Activated T-cell treated with anti-CD3 and anti-CD28 coated beads, Interleukin-2, amount 50 U/mL, for 48 hours (primary cell): ENCODE data around the gene ERVH48-1.
"Not testable (repeated sequence)": the region's sequence is repeated elsewhere in the genome, so short reads cannot be mapped to it uniquely, and the experiment has no call there.

Source experiments
- DNase-seq, 2 experiments: peaks; one replicate each; pipeline ENCODE4 v3.0.0-alpha.2; 2020

Gene ERVH48-1

DNA sequence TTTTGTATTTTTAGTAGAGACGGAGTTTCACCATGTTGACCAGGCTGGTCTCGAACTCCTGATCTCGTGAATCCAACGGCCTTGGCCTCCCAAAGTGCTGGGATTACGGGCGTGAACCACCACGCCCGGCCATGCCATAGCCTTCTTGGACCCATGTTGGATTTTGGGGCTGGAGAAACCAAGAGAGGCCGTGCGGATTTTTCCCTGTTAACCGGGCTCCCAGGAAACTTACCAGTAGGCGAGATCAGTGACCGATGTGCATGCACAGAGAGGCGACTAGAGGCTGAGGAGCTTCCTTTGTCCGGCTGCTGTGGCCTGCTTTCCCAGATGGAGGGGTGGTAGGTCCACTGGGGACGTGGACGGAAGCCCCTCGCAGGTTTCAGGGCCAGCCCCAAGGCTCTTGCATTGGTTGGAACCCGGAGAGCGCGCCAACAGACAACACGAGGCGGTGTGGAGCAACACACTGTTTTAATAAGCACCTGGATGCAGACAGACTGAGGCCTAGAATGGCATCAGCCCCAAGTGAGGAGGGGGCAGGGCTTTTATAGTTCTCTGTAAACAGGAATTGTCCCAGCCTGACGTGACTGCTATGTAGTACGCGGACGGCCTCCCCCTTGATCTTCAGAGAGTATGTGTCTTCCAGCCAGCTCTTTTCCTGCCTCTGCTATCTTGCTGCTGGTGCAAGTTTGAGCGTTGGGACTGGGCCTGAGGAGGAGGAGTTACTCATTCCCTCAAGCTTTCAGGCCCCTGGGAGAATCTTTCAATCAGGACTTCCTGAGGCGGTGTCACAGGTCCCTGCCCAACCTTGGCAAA, at the start of gene ERVH48-1:
Gene ERVH48-1, minus strand, starts transcription at position 517 of the 813 bp plus-strand sequence. CDS start 6,624 bp downstream, outside the sequence.
- no peak for DNase-seq

DNA sequence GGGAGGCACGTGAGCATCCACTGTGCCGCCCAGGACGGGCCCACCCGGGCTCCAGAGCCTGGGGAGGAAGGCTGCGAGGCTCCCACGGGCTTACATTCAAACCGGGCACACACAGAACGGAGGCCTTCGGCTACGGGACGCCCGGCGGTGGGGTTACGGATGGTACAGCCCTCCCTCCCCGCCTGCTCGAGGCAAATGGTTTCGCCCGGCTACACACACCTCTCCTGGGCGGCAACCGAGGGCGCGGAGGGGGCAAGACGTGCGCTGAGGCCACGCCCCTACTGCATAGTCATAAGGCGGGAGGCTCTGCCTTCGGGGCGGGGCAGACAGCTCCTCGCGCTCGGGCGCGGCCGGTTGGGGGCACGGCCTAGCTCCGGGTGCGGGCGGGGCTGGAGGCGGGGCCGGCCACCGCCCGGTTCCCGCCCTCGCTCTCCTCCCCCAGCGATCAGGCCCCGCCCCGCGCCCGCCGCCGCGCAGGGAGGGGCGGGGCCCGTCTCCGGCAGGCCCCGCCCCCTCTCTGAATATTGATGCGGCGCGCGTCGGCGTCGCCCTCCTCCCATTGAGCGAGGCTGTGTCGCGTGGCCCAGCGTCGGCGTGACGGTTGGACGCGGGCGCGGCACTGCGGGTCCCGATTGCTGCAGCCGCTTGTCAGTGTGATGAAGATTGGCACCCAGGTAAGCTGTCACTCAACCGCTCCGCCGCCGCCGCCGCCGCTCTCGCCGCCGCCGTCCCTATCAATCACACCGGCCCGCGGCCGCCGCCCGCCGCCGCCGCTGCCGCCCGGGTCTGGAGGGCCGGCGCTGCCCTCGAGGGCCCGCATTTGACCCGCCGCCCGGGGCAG, 48.8 kb upstream of the ERVH48-1 start, which contains the start of gene PKNOX1:
Gene PKNOX1, plus strand, starts transcription at position 572 of the 841 bp plus-strand sequence. CDS start 29,820 bp downstream, outside the sequence.
- peak; percentile 99 for DNase-seq

DNA sequence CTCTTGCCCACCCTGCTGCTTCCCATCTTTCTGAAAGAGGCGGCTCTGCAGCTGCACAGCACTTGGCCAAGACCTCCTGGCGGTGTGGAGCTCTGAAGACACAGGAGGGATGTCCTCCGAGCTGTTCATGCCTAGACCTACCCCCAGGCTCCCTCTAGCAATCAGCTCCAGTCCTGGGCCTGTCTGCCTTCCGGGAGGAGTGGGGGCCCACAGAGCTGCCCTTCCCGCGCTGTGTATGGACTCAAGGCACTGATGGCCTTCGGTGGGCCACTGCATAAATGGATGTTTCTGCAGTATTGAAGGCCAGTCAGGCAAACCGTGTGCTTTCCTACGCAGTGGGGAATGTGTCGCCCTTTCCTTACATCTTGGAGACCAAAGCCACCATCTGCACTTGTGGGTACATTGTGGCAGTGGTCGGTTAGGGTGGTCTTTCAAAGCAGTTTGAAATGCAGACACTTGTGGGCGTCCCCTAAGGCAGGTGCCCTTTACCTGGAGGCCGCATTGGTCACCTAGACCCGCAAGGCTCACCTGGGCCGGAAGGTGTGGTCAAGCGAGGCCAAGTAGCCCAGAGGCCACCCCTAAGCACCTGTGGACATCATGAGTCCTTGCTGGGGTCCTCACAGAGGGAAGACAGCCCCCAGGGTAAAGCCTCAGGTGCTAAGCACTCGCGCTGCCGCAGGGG, 48.0 kb upstream of the ERVH48-1 start:
- DNase-seq, result no peak

DNA sequence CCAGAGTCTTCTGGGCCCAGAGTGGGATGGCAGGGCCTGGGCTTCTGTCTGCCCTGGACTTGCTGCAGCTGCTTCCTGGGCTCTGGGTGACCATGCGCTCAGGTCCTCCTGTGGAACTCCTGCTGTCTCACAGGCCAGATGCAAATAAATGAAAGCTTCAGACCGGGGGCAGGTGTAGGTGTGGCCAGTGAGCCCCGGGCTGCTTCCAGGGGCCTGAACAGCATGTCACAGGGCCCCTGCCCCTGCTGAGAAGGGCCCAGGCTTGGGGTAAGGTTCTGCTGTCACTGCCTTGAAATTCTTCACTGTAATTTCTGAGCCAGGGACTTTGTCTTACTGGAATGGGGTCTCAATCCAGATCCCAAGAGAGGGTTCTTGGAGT, 46.5 kb upstream of the ERVH48-1 start:
- DNase-seq, result no peak

DNA sequence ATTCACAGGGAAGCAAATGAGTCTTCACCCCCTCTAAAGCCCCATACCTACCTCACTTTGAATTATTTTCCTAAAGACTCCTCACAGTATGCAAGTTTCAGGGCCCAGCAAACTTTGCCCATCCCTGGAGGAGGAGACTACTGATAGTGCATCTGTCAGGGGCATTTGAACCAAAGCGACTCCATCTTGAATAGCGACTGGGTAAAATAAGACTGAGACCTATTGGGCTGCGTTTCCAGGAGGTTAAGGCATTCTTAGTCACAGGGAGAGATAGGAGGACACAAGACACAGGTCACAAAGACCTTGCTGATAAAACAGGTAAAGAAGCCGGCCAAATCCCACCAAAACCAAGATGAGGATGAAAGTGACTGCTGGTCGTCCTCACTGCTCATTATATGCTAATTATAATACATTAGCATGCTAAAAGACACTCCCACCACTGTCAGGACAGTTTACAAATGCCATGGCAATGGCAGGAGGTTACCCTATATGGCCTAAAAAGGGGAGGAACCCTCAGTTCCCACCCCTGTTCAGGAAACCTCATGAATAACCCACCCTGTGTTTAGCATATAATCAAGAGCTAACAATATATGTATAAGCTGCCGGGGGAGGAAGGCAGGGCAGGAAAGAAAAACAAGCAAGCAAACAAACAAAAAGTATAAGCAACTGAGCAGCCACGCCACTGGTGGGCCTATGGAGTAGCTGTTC, 45.7 kb upstream of the ERVH48-1 start:
- no peak for DNase-seq

DNA sequence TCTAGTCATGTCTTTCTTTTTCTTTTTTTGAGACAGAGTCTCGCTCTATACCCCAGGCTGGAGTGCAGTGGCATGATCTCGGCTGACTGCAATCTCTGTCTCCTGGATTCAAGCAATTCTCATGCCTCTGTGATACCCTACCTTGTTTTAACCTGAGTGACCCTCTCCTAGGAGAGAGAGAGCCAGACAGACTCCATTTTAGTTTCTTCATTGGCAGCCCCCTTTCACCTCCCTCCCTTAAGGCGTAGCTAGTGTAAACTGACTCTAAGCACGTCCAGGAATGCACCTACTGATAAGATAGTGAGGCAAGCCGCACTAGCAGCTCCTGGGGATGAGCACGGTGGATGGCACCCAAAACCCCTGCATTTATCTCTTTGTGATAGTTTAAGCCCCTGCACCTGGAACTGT, 43.8 kb upstream of the ERVH48-1 start:
- no peak for DNase-seq

DNA sequence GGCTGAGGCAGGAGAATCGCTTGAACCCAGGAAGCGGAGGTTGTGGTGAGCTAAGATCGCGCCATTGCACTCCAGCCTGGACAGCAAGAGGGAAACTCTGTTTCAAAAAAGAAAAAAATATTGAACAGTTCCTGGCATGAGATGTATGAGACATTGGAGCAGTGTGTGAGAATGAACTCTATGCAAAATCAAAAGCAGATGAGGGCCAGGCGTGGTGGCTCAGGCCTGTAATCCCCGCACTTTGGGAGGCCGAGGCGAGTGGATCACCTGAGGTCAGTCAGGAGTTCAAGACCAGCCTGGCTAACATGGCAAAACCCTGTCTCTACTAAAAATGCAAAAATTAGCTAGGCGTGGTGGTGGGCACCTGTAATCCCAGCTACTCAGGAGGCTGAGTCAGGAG, 42.2 kb upstream of the ERVH48-1 start:
- not testable (repeated sequence) for DNase-seq

DNA sequence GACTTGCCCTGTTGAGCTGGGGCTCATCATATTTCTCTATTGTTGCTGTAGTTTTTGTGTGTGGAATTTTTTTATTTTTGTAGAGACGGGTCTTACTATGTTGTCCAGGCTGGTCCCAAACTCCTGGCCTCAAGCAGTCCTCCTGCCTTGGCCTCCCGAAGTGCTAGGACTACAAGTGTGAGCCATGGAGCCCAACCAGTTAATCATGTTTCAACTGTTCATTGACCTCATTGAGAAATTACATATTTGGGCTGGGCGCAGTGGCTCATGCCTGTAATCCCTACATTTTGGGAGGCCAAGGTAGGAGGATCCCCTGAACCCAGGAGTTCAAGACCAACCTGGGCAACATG, 39.8 kb upstream of the ERVH48-1 start:
- no peak for DNase-seq

DNA sequence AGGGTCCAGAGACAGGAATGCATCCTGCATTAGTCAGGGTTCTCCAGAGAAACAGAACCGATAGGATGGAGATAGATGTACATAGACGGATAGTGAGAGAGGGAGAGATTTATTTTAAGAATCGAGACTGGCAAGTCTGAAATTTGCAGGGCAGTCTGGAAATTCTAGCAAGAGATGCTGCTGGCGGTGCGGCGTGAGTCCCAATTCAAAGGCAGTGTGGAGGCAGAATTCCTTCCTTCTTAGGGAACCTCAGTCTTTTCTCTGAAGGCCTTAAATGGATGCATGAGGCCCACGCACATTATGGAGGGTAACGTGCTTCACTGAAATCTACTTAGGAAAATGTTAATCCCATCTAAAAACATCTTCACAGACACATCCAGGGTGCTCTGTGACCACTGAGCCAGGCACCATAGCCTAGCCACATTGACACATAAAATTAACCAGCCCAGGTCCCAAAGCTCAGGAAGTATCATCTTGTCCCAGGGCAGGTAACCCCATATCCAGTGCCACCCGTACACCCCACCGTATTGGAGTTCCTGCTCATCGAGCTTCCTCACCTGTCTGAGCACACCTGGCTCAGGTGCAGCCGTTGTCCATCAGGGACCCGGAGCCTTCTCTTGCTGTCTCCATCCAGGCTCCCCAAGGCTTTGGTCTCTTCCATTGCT, 39.2 kb upstream of the ERVH48-1 start:
- DNase-seq, result no peak

DNA sequence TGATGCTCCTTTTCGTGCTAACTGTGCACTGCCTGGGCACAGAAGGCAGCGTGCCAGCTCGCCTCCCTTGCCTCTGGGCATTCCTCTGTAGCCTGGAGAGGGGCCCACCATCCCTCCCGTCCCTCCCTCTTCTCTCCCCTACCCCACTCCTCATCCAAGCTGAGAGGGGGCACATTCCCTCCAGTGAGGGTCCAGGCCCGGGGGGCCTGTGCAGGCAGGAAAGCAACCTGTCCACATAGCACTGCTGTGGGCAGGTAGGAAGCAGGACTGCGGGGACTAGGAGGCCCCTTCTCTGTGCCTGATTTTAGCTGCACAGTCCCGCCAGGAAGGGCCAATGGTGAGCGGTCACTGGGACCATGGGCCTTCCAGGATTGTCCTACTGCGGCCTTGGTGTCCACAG, 38.7 kb upstream of the ERVH48-1 start:
- no peak for DNase-seq

DNA sequence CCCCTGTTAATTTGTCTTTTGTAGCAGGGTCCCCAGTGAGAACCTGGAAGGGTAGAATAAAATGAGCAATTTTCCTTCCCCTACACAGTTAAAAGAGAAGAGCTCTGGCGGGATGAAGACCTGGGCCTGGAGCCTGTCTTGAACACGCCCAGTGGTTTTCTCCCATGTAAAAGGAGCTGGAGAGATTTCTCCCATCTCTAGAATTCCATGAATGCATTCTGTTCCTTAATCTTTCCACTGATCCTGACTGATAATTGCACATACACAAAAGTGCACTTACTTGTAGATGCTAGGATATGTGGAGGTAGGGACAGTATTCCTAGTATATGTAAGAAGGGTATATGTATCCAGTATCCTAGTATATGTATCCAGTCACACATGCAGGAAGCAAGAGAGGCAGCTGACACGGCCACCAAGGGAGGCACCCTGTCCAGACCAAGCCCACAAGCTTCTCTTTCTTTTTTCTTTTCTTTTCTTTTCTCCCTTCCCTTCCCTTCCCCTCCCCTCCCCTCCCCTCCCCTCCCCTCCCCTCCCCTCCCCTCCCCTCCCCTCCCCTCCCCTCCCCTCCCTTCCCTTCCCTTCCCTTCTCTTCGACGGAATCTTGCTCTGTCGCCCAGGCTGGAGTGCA, 37.1 kb upstream of the ERVH48-1 start:
- DNase-seq, result no peak

DNA sequence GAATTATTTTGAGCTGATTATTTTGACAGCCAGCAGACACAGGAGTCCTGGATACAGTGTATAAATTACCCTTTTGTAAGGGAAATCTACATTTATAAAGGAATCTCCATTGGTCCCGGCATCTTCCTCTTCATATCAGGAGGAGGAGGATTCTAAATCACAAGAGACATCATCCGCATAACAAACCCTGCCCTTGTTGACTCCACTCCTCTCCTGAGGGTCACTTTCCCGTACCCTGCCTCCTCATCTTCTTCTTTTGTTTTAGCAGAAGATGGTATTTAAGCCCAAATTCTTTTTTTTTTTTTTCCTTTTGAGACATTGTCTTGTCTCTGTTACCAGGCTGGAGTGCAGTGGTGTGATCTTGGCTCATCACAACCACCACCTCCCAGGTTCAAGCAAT, 34.3 kb upstream of the ERVH48-1 start:
- DNase-seq, result no peak

DNA sequence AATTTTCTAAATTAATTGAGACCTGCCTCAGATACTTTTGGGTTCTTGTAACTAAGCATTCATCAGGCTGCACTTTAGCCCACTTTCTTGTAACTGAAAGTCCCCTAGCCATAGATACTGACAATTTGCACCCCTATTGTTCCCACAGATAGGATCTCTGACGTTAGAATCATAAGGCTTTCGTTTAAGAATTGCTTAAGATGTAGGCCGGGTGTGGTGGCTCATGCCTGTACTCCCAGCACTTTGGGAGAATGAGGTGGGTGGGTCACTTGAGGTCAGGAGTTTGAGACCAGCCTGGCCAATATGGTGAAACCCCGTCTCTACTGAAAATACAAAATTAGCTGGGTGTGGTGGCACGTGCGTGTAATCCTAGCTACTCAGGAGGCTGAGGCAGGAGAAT, 32.7 kb upstream of the ERVH48-1 start:
- DNase-seq, result not testable (repeated sequence)

DNA sequence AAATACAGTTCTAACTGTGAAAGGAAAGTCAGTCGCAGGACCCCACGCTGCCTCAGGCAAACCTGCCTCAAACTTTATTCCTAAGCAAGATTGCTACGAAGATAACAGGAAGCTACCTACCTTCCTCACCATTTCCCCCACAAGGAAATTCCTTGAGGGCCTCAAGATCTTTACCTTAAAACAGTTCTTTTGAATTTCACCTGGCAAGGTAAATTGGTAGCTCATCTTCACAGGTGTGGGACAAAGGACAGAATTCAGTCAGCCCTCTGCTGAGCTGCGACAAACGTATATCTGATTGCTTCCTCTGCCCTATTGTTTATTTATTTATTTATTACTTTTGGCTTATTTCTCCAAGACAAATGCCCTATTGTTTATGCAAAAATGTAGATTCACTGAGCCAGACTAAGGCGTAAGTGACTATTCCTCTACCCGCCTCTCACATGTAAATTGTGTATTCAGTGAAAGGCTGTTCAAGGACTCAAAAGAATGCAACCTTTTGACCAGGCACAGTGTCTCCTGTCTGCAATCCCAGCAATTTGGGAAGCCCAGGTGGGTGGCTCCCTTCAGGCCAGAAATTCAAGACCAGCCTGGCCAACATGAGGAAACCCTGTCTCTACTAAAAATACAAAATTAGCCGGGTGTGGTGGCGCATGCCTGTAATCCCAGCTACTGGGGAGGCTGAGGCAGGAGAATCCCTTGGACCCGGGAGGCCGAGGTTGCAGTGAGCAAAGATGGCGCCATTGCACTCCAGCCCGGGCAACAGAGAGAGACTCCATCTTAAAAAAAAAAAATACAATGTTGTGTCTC, 31.6 kb upstream of the ERVH48-1 start:
- DNase-seq, result no peak

DNA sequence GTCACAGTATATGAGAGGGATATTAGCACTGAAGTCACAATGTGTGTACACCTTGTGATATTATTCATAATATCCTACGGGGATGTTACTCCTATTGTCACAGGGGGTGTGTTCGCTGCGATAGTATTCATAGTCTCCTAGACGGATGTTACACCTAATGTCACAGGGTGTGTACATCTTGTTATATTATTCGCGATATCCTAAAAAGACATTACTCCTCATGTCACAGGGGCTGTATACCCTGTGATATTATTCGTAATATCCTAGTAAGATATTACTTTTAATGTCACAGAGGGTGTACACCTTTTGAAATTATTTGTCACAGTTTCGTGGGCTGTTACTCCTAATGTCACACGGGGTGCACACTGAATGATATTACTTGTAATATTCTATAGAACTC, 25.8 kb upstream of the ERVH48-1 start:
- DNase-seq, result not testable (repeated sequence)

DNA sequence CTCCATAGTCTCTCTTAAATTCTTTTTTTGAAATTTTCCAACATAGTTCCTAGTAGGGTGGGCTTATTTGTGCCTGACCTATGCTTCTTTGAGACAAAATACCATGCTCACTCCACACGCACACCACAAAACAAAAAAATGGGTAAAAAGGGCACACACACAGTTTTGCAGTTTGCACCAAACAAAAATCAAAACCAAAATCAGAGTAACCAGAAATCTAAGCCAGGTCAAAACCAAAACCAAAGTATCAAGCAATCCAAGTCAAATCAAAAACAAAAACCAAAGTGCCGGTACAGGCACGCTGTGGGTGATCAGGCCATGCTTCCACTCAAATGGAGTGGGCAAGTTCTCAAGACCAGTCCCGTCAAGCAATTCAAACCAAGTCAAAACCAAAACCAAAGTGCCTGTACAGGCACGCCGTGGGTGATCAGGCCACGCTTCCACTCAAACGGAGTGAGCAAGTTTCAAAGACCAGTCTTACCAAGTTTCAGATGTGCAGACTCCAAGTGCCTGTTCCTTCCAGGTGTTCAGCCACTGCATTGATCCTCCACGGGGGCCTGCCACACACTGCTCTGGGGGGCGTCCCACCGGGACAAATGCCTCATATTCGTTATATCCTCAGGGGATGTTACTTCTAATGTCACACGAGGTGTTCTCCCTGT, 23.8 kb upstream of the ERVH48-1 start:
- DNase-seq, result not testable (repeated sequence)

DNA sequence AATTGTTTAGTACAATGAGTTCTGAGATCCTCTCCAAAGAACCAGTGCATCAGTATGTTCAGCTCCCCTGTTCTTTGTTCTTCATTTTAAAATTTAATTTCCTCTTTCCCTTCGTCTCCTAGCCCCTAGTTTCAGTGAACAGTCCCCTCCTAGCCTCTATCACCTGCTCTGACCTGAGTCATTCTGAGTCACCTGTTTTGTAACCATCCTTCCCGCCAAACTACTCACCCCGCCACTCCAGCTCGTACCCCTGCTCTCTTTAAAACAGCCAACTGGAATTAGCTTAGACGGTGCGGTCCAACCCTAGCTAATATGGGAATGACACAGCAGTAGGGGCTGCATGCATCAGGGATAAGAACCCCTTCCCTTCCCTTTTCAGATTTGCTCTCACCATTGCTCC, 16.8 kb upstream of the ERVH48-1 start:
- no peak for DNase-seq

DNA sequence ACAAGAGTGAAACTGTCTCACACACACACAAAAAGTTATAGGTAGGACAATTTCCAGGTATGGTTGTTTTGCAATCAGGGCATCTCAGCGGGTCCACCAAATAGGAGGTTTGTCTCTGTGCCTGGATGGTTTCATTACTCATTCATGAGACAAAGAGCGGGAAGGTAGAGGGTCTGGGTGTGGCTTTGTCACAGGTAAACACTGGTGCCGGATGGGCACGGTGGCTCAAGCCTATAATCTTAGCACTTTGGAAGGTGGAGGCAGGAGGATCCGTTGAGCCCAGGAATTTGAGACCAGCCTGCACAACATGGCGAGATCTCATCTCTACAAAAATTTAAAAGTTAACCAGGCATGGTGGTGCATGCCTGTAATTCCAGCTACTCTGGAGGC, 16.3 kb upstream of the ERVH48-1 start:
- no peak for DNase-seq

DNA sequence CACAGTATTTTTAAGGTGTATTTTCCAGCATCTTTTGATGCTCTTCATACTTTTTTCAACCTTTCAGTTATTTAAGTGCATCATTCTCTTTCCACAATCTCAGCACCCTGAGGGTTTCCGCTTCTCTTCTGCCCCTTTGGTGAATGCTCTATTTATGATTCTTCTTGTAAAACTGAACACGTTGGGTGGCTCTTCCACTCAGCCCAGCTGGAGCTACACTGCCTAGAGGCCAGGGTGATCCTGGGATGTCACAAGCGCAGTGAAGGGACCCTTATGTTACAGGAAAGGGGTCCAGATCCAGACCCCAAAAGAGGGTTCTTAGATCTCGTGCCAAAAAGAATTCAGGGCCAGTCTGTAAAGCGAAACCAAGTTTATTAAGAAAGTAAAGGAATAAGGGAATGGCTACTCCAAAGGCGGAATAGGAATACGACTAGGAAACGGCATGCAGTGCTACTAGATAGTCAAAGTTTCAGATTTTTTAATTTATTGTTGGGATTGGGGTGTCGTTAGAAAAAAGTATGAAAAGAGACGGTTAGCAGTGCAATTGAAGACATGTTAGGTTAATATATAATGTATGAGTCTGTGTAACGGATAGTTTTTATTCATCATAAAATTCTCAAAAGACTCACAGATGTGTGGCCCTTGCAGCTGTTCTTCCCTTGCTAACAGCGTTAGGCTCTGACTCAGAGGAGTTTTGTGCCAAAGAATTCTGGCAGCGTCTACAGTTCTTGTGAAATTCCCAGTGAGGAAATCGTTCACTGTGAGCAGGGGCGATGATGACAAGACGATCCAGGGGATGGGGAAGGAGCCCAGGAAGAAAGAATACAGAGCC, 14.4 kb upstream of the ERVH48-1 start:
- no peak for DNase-seq
